ENCODE results near the gene NUDC. TPM values are rescaled to one million over a fixed set of nuclear protein-coding genes. Genes with fewer than 3 reads are reported as not detected.

Gene NUDC
- total and polyA plus RNA-seq, 9 of the 15 experiments (the other 6 are each of a cell fraction or from before 2014, with no cell fraction given), result 9.8 to 234 (median 149) TPM

DNA sequence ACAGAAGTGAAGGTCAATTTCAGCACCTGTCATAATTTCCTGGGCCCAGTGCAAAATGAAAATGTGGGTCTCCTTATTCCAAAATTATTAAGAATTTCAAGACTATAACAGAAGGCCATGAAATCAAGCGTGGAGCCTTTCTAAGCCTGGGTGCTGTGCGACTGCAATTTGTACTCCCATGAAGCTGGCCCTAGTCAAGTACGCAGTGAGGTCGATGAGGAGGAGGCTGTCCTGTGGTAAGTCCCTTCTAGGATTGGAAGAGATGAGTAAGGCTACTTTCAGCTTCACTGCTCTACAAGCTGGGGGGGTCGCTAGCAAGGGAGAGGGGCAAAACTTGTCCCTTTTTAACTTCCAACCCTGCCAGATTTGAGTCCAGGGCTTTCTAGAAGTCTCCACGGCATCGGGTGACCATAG, 410 bp upstream of the NUDC start (continued):
- TF ChIP-seq HMGN3 (IDR thresholded peaks at IDR 0.05; ENCODE audit: borderline replicate concordance, extremely low read depth, insufficient read length, low read depth, low read length) (no peak), PHF20 (IDR thresholded peaks at IDR 0.05; ENCODE audit: partially characterized antibody) (no peak), ZNF354B (CRISPR knock-in tag; IDR thresholded peaks at IDR 0.05) (no peak), BDP1 (IDR thresholded peaks at IDR 0.05; ENCODE audit: insufficient read depth, insufficient read length) (no peak), NFIC (IDR thresholded peaks at IDR 0.05) (no peak), RBM22 (IDR thresholded peaks at IDR 0.05; ENCODE audit: low read depth, low read length, poor library complexity, severe bottlenecking) (no peak), ELF4 (CRISPR knock-in tag; IDR thresholded peaks at IDR 0.05) (no peak), SMARCA5 (IDR thresholded peaks at IDR 0.05) (no peak), ARID1B (IDR thresholded peaks at IDR 0.05) (no peak), MTA3 (IDR thresholded peaks at IDR 0.05; ENCODE audit: borderline replicate concordance) (no peak)
- TF ChIP-seq, protein P1, sequence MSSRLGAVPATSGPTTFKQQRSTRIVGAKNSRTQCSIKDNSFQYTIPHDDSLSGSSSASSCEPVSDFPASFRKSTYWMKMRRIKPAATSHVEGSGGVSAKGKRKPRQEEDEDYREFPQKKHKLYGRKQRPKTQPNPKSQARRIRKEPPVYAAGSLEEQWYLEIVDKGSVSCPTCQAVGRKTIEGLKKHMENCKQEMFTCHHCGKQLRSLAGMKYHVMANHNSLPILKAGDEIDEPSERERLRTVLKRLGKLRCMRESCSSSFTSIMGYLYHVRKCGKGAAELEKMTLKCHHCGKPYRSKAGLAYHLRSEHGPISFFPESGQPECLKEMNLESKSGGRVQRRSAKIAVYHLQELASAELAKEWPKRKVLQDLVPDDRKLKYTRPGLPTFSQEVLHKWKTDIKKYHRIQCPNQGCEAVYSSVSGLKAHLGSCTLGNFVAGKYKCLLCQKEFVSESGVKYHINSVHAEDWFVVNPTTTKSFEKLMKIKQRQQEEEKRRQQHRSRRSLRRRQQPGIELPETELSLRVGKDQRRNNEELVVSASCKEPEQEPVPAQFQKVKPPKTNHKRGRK (tag; IDR thresholded peaks at IDR 0.05), result no peak
- TF ChIP-seq, protein P2, sequence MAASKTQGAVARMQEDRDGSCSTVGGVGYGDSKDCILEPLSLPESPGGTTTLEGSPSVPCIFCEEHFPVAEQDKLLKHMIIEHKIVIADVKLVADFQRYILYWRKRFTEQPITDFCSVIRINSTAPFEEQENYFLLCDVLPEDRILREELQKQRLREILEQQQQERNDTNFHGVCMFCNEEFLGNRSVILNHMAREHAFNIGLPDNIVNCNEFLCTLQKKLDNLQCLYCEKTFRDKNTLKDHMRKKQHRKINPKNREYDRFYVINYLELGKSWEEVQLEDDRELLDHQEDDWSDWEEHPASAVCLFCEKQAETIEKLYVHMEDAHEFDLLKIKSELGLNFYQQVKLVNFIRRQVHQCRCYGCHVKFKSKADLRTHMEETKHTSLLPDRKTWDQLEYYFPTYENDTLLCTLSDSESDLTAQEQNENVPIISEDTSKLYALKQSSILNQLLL (CRISPR knock-in tag; IDR thresholded peaks at IDR 0.05; ENCODE audit: borderline replicate concordance), result no peak
- TF ChIP-seq, protein P3, sequence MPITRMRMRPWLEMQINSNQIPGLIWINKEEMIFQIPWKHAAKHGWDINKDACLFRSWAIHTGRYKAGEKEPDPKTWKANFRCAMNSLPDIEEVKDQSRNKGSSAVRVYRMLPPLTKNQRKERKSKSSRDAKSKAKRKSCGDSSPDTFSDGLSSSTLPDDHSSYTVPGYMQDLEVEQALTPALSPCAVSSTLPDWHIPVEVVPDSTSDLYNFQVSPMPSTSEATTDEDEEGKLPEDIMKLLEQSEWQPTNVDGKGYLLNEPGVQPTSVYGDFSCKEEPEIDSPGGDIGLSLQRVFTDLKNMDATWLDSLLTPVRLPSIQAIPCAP (CRISPR knock-in tag; IDR thresholded peaks at IDR 0.05; ENCODE audit: borderline replicate concordance), result no peak
- TF ChIP-seq, protein P4, sequence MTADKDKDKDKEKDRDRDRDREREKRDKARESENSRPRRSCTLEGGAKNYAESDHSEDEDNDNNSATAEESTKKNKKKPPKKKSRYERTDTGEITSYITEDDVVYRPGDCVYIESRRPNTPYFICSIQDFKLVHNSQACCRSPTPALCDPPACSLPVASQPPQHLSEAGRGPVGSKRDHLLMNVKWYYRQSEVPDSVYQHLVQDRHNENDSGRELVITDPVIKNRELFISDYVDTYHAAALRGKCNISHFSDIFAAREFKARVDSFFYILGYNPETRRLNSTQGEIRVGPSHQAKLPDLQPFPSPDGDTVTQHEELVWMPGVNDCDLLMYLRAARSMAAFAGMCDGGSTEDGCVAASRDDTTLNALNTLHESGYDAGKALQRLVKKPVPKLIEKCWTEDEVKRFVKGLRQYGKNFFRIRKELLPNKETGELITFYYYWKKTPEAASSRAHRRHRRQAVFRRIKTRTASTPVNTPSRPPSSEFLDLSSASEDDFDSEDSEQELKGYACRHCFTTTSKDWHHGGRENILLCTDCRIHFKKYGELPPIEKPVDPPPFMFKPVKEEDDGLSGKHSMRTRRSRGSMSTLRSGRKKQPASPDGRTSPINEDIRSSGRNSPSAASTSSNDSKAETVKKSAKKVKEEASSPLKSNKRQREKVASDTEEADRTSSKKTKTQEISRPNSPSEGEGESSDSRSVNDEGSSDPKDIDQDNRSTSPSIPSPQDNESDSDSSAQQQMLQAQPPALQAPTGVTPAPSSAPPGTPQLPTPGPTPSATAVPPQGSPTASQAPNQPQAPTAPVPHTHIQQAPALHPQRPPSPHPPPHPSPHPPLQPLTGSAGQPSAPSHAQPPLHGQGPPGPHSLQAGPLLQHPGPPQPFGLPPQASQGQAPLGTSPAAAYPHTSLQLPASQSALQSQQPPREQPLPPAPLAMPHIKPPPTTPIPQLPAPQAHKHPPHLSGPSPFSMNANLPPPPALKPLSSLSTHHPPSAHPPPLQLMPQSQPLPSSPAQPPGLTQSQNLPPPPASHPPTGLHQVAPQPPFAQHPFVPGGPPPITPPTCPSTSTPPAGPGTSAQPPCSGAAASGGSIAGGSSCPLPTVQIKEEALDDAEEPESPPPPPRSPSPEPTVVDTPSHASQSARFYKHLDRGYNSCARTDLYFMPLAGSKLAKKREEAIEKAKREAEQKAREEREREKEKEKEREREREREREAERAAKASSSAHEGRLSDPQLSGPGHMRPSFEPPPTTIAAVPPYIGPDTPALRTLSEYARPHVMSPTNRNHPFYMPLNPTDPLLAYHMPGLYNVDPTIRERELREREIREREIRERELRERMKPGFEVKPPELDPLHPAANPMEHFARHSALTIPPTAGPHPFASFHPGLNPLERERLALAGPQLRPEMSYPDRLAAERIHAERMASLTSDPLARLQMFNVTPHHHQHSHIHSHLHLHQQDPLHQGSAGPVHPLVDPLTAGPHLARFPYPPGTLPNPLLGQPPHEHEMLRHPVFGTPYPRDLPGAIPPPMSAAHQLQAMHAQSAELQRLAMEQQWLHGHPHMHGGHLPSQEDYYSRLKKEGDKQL (CRISPR knock-in tag; IDR thresholded peaks at IDR 0.05; ENCODE audit: borderline replicate concordance), result no peak
- TF ChIP-seq, protein P5, sequence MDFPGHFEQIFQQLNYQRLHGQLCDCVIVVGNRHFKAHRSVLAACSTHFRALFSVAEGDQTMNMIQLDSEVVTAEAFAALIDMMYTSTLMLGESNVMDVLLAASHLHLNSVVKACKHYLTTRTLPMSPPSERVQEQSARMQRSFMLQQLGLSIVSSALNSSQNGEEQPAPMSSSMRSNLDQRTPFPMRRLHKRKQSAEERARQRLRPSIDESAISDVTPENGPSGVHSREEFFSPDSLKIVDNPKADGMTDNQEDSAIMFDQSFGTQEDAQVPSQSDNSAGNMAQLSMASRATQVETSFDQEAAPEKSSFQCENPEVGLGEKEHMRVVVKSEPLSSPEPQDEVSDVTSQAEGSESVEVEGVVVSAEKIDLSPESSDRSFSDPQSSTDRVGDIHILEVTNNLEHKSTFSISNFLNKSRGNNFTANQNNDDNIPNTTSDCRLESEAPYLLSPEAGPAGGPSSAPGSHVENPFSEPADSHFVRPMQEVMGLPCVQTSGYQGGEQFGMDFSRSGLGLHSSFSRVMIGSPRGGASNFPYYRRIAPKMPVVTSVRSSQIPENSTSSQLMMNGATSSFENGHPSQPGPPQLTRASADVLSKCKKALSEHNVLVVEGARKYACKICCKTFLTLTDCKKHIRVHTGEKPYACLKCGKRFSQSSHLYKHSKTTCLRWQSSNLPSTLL (IDR thresholded peaks at IDR 0.05), result no peak
